SK-N-SH treated with all-trans-retinoic acid at 6 μM for 48 hours (cell line): ENCODE measurements around the gene NCAM1.
A peak's percentile ranks its signal among the peaks of the same experiment; 100 is the strongest.
"Not testable (repeated sequence)": the region's sequence is repeated elsewhere in the genome, so short reads cannot be mapped to it uniquely, and the experiment has no call there.

Experiments
- ATAC-seq: fragments of 200-7000 bp; cut with Tn5 transposase; 3 replicates; pipeline ENCODE4 v1.9.1; 2020; ENCODE audit warnings: mild to moderate bottlenecking, moderate library complexity
- BACH2 ChIP-seq: fragments of 250-450 bp; sonication (Bioruptor Pico); IDR thresholded peaks from 2 replicates; pipeline ENCODE4 v1.9.0; 2021; ENCODE audit warnings: mild to moderate bottlenecking, borderline replicate concordance
- CREB5 ChIP-seq: fragments of 250-450 bp; sonication (Bioruptor Pico); IDR thresholded peaks from 2 replicates; pipeline ENCODE4 v1.5.1; 2020; ENCODE audit warnings: low read depth, mild to moderate bottlenecking, moderate library complexity
- ESRRG ChIP-seq: fragments of 250-450 bp; sonication (Bioruptor Pico); IDR thresholded peaks from 2 replicates; pipeline ENCODE4 v1.6.1; 2021; ENCODE audit warnings: mild to moderate bottlenecking
- GLIS3 ChIP-seq: fragments of 250-450 bp; sonication (Bioruptor Pico); IDR thresholded peaks from 2 replicates; pipeline ENCODE4 v1.5.0; 2020; ENCODE audit warnings: mild to moderate bottlenecking, moderate library complexity
- ISL1 ChIP-seq: fragments of 250-450 bp; sonication (Bioruptor Pico); IDR thresholded peaks from 2 replicates; pipeline ENCODE4 v2.1.2; 2022; ENCODE audit warnings: mild to moderate bottlenecking, moderate library complexity
- OSR1 ChIP-seq: fragments of 250-450 bp; sonication (Bioruptor Pico); IDR thresholded peaks from 2 replicates; pipeline ENCODE4 v1.8.0; 2022; ENCODE audit warnings: moderate library complexity, mild to moderate bottlenecking, inconsistent platforms
- POU6F1 ChIP-seq: fragments of 250-450 bp; sonication (Bioruptor Pico); IDR thresholded peaks from 2 replicates; pipeline ENCODE4 v1.8.0; 2021; ENCODE audit warnings: low read depth, mild to moderate bottlenecking, moderate library complexity, borderline replicate concordance
- PPARA ChIP-seq: fragments of 250-450 bp; sonication (Bioruptor Pico); IDR thresholded peaks from 2 replicates; pipeline ENCODE4 v1.5.0; 2020; ENCODE audit warnings: mild to moderate bottlenecking, borderline replicate concordance
- RARB ChIP-seq: fragments of 250-450 bp; sonication (Bioruptor Pico); IDR thresholded peaks from 2 replicates; pipeline ENCODE4 v1.8.0; 2021; ENCODE audit warnings: mild to moderate bottlenecking, moderate library complexity
- SNAI2 ChIP-seq: fragments of 250-450 bp; sonication (Bioruptor Pico); IDR thresholded peaks from 2 replicates; pipeline ENCODE4 v1.5.0; 2020; ENCODE audit warnings: mild to moderate bottlenecking, moderate library complexity
- TOX ChIP-seq: fragments of 250-450 bp; sonication (Bioruptor Pico); IDR thresholded peaks from 2 replicates; pipeline ENCODE4 v1.8.0; 2021; ENCODE audit warnings: mild to moderate bottlenecking, moderate library complexity, borderline replicate concordance
- ZC3H10 ChIP-seq: fragments of 250-450 bp; sonication (Bioruptor Pico); IDR thresholded peaks from 2 replicates; pipeline ENCODE4 v1.5.1; 2021; ENCODE audit warnings: mild to moderate bottlenecking, moderate library complexity
- ZFP30 ChIP-seq: fragments of 450-650 bp; formaldehyde crosslinking; IDR thresholded peaks from 2 replicates; pipeline ENCODE4 v1.5.0; 2022; ENCODE audit warnings: mild to moderate bottlenecking, moderate library complexity
- ZNF565 ChIP-seq: fragments of 450-650 bp; formaldehyde crosslinking; conservative IDR thresholded peaks from 2 replicates; pipeline ENCODE4 v1.5.0; 2020; ENCODE audit warnings: low read depth, mild to moderate bottlenecking, moderate library complexity
- ZNF70 ChIP-seq: fragments of 450-650 bp; formaldehyde crosslinking; IDR thresholded peaks from 2 replicates; pipeline ENCODE4 v1.5.0; 2020; ENCODE audit warnings: mild to moderate bottlenecking, moderate library complexity
- ZNF8 ChIP-seq: fragments of 450-650 bp; formaldehyde crosslinking; IDR thresholded peaks from 2 replicates; pipeline ENCODE4 v1.5.0; 2020; ENCODE audit warnings: mild to moderate bottlenecking, moderate library complexity
- TF ChIP-seq, protein P1 (sequence below): fragments of 250-450 bp; sonication (Bioruptor Pico); IDR thresholded peaks from 2 replicates; pipeline ENCODE4 v1.5.0; 2020; ENCODE audit warnings: mild to moderate bottlenecking, moderate library complexity

The NCAM1 gene

GRCh38 chr11:113045146-113045545 is 83.9 kb downstream of the NCAM1 start (continued):
- TF ChIP-seq, protein P1, sequence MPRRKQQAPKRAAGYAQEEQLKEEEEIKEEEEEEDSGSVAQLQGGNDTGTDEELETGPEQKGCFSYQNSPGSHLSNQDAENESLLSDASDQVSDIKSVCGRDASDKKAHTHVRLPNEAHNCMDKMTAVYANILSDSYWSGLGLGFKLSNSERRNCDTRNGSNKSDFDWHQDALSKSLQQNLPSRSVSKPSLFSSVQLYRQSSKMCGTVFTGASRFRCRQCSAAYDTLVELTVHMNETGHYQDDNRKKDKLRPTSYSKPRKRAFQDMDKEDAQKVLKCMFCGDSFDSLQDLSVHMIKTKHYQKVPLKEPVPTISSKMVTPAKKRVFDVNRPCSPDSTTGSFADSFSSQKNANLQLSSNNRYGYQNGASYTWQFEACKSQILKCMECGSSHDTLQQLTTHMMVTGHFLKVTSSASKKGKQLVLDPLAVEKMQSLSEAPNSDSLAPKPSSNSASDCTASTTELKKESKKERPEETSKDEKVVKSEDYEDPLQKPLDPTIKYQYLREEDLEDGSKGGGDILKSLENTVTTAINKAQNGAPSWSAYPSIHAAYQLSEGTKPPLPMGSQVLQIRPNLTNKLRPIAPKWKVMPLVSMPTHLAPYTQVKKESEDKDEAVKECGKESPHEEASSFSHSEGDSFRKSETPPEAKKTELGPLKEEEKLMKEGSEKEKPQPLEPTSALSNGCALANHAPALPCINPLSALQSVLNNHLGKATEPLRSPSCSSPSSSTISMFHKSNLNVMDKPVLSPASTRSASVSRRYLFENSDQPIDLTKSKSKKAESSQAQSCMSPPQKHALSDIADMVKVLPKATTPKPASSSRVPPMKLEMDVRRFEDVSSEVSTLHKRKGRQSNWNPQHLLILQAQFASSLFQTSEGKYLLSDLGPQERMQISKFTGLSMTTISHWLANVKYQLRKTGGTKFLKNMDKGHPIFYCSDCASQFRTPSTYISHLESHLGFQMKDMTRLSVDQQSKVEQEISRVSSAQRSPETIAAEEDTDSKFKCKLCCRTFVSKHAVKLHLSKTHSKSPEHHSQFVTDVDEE (CRISPR knock-in tag), result no peak
- no peak for TF ChIP-seq ZNF565
- TF ChIP-seq, all 23 proteins: peak for 0

DNA sequence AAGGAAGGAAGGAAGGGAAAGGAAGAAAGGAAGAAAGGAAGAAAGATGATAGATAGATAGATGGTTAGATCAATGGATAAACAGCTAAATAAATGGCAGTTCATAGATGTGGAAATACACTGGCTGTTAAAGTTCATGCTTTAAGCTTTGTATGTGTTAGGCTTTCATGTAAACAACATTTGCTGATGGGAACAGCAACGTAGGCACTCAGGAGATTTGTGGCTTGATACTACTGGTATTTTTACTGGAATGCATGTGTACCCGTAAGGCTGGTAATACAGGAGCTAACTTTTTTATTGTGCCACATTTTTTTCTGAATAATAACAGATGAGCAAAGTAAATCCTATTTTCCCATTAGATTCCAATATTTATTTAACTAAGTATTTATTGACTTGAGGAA is 85.6 kb downstream of the NCAM1 start:
- no peak for TF ChIP-seq ISL1
- TF ChIP-seq, protein P1 (CRISPR knock-in tag), result no peak
- TF ChIP-seq ESRRG (CRISPR knock-in tag), result no peak
- TF ChIP-seq ZC3H10 (CRISPR knock-in tag), result no peak
- no peak for TF ChIP-seq OSR1
- TF ChIP-seq BACH2 (CRISPR knock-in tag), result no peak
- no peak for TF ChIP-seq SNAI2 (CRISPR knock-in tag)
- no peak for TF ChIP-seq GLIS3 (CRISPR knock-in tag)
- TF ChIP-seq ZNF565, result no peak
- TF ChIP-seq POU6F1, result no peak

DNA sequence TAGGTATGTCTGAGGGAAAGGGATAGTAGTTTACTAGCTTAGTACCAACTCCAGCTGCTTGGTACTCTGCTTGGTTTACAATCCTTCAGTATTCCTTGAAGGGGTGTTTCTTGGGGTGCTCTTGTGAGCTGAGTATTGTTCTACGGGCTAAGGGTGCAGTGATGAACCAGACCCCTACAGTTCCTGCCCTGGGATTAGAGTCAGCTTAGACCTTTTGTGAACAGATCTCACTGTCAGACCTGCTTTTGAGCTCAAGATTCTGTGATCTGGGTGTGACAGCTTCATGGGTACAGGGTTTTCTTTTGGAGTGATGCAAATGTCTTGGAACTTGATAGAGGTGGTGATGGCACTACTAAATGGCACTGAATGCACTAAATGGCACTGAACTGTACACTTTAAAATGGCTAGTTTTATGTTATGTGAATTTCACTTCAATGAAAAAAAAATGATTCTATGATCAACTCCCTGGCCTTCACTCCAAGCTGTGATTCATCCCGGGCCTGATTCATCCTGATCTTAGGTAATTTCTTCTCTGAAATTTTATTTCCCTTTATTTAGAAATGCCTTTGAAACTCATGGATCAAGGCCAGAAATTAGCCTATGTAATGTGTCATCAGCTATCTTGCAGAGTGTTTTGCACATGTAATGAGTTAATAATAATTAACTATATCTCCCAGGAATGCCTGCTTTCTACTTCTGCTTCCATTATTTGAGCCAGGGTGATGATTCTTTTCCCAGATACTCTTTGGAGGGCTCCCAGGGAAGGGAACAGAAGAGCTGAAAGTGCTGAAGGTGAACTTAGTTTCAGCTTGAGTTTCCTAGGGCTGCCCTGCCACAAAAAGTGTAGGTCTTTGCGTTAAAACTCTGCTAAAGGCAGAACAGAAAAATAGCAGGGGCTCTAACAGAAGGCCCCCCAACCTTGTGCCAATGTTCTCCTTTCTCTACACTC is 87.9 kb downstream of the NCAM1 start:
- TF ChIP-seq ZFP30 (CRISPR knock-in tag), result no peak
- TF ChIP-seq ZNF565, result no peak
- no peak for TF ChIP-seq PPARA (CRISPR knock-in tag)
- TF ChIP-seq ISL1, result 0 out of 2 replicates have a peak, but pooled peaks have one; percentile 14
- TF ChIP-seq, all 23 proteins: peak for 1
- peak; percentile 81 for ATAC-seq

More for the DNA sequence above, 85.6 kb downstream of the NCAM1 start:
- no peak for ATAC-seq

- TF ChIP-seq ZNF8 (CRISPR knock-in tag), result peak; percentile 65; the same call in 1 of the 2 replicates
- TF ChIP-seq, all 23 proteins: peak for 1; not testable (repeated sequence) for 22
- not testable (repeated sequence) for ATAC-seq
Observed at GRCh38 chr11:113053042-113053441, 91.8 kb downstream of the NCAM1 start.

DNA sequence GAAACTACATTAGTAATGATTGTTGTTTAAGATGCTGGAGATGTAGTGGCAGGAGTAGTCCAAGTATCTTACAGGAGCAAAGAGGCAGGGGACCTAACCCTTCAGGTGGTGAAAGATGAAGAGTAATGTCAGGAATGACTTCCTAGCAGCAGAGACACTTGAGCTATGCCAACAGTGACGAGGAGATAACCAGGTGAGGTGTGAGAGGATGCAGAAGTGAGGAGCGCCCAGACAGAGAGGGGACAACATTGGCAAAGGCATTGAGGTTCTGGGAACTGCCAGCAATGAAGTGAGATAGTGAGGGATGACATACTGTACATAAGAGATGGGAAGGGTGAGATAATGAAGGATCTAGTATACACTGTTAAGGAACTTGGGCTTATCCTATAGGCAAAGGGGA is 95.8 kb downstream of the NCAM1 start:
- ATAC-seq, result no peak
- no peak for TF ChIP-seq TOX (CRISPR knock-in tag)
- no peak for TF ChIP-seq ZNF8 (CRISPR knock-in tag)
- no peak for TF ChIP-seq ZNF70
- TF ChIP-seq ZFP30 (CRISPR knock-in tag), result no peak
- TF ChIP-seq, protein P1 (CRISPR knock-in tag), result no peak
- no peak for TF ChIP-seq CREB5
- TF ChIP-seq OSR1, result no peak
- TF ChIP-seq PPARA (CRISPR knock-in tag), result no peak
- TF ChIP-seq ESRRG (CRISPR knock-in tag), result no peak
- no peak for TF ChIP-seq ISL1
- no peak for TF ChIP-seq RARB (CRISPR knock-in tag)
- TF ChIP-seq BACH2 (CRISPR knock-in tag), result no peak
